RWPE2 (cell line): Measurements from ENCODE around the gene KIF21B.

Experiments
- ATAC-seq: fragments of 200-7000 bp; cut with Tn5 transposase; 3 replicates; pipeline ENCODE4 v1.9.1; 2021; ENCODE audit warnings: low read depth
- DNase-seq: peaks from one replicate; pipeline ENCODE4 v3.0.0-alpha.2; 2020; ENCODE audit warnings: low spot score
- H3K27ac ChIP-seq: fragments of 450-650 bp; 2 replicates; pipeline ENCODE4 v1.5.1; 2017; ENCODE audit warnings: mild to moderate bottlenecking; ENCODE audit not compliant: poor library complexity, severe bottlenecking
- H3K27me3 ChIP-seq: fragments of 250-450 bp; sonication (Bioruptor Pico); 2 replicates; pipeline ENCODE4 v1.5.1; 2021; ENCODE audit warnings: mild to moderate bottlenecking, moderate library complexity; ENCODE audit not compliant: insufficient read depth, poor library complexity, severe bottlenecking
- H3K36me3 ChIP-seq: fragments of 250-450 bp; sonication (Bioruptor Pico); 2 replicates; pipeline ENCODE4 v1.5.1; 2020; ENCODE audit warnings: low read depth, mild to moderate bottlenecking, moderate library complexity
- H3K4me1 ChIP-seq: fragments of 250-450 bp; sonication (Bioruptor Pico); 2 replicates; pipeline ENCODE4 v1.5.1; 2021; ENCODE audit warnings: mild to moderate bottlenecking, moderate library complexity; ENCODE audit not compliant: insufficient read depth, poor library complexity, severe bottlenecking
- H3K4me3 ChIP-seq: fragments of 250-450 bp; sonication (Bioruptor Pico); 2 replicates; pipeline ENCODE4 v1.5.1; 2021; ENCODE audit warnings: mild to moderate bottlenecking, moderate library complexity; ENCODE audit not compliant: severe bottlenecking
- H3K9me3 ChIP-seq: fragments of 250-450 bp; sonication (Bioruptor Pico); 2 replicates; pipeline ENCODE4 v1.5.1; 2021; ENCODE audit warnings: mild to moderate bottlenecking, moderate library complexity; ENCODE audit not compliant: severe bottlenecking
- TF ChIP-seq, protein P1 (sequence below): fragments of 450-650 bp; IDR thresholded peaks from one replicate; pipeline ENCODE4 v1.5.1; 2017; ENCODE audit warnings: mild to moderate bottlenecking, moderate library complexity; ENCODE audit not compliant: poor library complexity, severe bottlenecking

KIF21B gene

DNA sequence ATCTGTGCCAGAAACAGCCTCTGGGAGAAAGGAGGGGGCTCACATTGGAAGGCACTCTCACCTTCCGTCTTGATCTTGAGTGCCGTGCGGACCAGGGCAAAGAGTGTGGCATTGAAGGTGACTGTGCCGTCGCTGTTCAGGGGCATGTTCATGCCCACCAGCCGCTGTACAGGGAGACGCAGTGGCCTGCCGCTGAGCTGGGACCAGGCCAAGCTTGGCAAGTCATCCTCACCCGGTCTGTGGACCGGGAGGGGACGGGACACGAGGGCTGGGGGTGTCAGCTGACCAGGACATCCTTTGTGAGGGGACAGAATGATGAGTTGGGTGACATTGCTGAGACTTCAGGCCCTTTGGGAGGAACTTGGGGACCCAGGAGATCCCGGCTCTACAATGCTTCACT, 25.0 kb upstream of the KIF21B start:
- no peak for DNase-seq
- H3K9me3 ChIP-seq = no peaks in the 10 kb centered on the region
- H3K27me3 ChIP-seq = no peaks in the 10 kb centered on the region
- H3K27ac ChIP-seq = no peak overlapping the region
- H3K4me1 ChIP-seq = no peaks in the 10 kb centered on the region
- no peak overlapping the region for H3K4me3 ChIP-seq
- no peak for ATAC-seq
- no peaks in the 10 kb centered on the region for H3K36me3 ChIP-seq
- TF ChIP-seq, protein P1, sequence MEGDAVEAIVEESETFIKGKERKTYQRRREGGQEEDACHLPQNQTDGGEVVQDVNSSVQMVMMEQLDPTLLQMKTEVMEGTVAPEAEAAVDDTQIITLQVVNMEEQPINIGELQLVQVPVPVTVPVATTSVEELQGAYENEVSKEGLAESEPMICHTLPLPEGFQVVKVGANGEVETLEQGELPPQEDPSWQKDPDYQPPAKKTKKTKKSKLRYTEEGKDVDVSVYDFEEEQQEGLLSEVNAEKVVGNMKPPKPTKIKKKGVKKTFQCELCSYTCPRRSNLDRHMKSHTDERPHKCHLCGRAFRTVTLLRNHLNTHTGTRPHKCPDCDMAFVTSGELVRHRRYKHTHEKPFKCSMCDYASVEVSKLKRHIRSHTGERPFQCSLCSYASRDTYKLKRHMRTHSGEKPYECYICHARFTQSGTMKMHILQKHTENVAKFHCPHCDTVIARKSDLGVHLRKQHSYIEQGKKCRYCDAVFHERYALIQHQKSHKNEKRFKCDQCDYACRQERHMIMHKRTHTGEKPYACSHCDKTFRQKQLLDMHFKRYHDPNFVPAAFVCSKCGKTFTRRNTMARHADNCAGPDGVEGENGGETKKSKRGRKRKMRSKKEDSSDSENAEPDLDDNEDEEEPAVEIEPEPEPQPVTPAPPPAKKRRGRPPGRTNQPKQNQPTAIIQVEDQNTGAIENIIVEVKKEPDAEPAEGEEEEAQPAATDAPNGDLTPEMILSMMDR = no peak

DNA sequence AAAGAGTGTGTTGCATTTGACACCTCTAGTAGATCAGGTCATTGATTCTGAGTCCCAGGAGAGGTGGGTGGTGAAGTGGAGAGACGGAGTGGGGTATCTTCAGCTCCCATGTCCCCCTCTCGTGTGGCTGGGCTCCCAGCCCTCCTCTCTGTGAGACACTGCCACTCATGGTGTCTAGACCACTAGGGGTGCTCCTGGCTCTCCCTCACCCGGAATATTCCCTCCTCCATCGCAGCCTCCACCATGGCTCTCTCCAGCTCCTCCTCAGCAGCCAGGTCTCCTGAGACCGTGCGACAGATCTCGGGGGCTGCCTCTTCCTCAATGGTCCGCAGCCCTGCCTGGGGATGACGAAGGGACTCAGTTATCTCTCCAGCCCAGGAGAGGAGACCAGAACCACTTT, 20.6 kb upstream of the KIF21B start:
- TF ChIP-seq, protein P1 = no peak
- no peak overlapping the region for H3K27ac ChIP-seq
- H3K4me1 ChIP-seq = no peaks in the 10 kb centered on the region
- no peaks in the 10 kb centered on the region for H3K9me3 ChIP-seq
- no peaks in the 10 kb centered on the region for H3K27me3 ChIP-seq
- no peaks in the 10 kb centered on the region for H3K36me3 ChIP-seq
- DNase-seq (no peak), ATAC-seq (no peak)
- H3K4me3 ChIP-seq = no peak overlapping the region

DNA sequence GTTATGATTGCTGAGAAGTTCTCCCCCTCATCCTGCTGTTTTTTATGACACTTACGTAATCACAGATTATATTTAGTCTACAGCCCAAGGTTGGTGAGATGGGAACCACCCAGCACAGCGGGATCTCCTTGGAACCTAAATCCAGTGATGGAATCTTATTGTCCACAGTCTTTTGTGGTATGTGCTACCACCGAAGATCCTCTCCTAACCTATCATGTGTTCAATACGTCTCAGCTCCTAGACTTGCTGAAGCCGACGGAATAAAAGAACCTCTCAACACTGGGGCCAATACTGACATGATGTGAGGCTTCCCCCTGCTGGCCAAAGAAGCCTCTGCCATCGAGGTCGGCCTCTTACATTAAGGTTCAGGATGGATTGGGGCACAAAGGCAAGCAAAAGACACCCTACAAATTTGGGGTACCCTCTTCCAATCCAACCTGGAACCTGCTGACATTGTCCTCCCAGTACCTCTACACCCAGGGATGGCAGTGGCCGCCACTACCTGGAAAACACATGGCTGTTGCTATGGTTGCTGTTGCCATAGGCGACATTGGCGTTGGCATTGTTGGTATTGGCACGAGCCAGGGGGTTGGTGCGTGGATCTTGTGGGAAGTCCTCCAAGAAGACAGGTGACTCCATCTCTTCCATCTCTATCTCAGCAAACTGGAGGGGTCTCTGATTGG, 19.4 kb upstream of the KIF21B start:
- Histone ChIP-seq H3K27ac (no peak overlapping the region), H3K9me3 (no peaks in the 10 kb centered on the region), H3K27me3 (no peaks in the 10 kb centered on the region), H3K4me3 (no peak overlapping the region), H3K4me1 (no peaks in the 10 kb centered on the region), H3K36me3 (no peaks in the 10 kb centered on the region)
- DNase-seq (no peak), ATAC-seq (peak; percentile 74)
- TF ChIP-seq, protein P1 = peak; percentile 87

DNA sequence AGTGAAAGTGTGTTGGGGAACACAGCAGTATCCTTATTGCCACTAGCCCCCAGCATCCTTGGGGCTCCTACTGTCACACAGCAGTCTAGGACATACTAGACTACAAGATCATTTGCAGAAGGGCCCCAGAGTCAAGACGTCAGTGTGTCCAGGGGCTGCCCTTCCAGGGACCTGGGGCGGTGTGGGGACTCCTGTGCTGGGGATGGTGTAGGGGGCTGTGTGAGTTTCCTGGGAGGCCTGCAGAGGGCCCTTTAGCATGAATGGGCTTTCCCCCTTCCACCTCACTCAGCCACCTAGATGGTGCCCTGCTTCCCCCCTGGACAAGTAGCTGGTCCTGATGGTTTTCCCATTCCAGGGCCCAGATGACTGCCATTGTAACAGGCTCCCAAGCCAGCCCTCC, 17.5 kb upstream of the KIF21B start:
- ATAC-seq (no peak), DNase-seq (no peak)
- Histone ChIP-seq H3K36me3 (no peaks in the 10 kb centered on the region), H3K27ac (no peak overlapping the region), H3K9me3 (no peaks in the 10 kb centered on the region), H3K27me3 (no peaks in the 10 kb centered on the region), H3K4me3 (no peak overlapping the region), H3K4me1 (no peaks in the 10 kb centered on the region)
- TF ChIP-seq, protein P1 = no peak

DNA sequence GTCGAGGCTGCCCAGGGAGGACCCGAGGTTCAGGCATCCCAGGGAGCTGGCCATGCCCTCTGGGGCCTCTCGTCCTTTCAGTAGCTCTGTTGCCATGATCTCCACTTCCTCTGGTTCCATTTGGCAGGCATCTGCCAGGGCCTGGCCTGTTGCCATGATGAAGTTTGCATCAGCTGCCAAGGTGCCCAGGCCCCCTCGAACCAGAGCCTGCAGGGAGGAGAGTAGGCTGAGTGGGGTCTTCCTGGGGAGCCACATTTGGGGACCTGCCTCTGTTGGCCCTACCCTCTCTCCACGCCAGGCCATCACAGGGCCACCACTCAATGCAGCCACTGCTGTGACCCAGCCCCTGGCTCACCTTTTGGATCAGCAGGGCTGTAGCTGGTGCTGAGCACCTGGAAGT, 16.4 kb upstream of the KIF21B start:
- no peak for DNase-seq
- no peaks in the 10 kb centered on the region for H3K9me3 ChIP-seq
- no peak overlapping the region for H3K4me3 ChIP-seq
- TF ChIP-seq, protein P1 = no peak
- H3K36me3 ChIP-seq = no peaks in the 10 kb centered on the region
- no peaks in the 10 kb centered on the region for H3K4me1 ChIP-seq
- H3K27ac ChIP-seq = no peak overlapping the region
- no peaks in the 10 kb centered on the region for H3K27me3 ChIP-seq
- no peak for ATAC-seq
